ENCODE results near the gene PARP12. TPM values are rescaled to one million over a fixed set of nuclear protein-coding genes. Genes with fewer than 3 reads are reported as not detected.
A peak's percentile ranks its signal among the peaks of the same experiment; 100 is the strongest.

PARP12 gene
- total and polyA plus RNA-seq, 10 donors, result 26.9 to 101 (median 67.2) TPM

GRCh38 chr7:140014123-140014522 is 48.6 kb downstream of the PARP12 start:
- no peak overlapping the region for H3K4me3 ChIP-seq
- no peak for DNase-seq
- 89 to 97% (median 93%) methylated on average over 10 of the region's 10 CpGs for WGBS, 5 donors
- no peaks in the 10 kb centered on the region for H3K27me3 ChIP-seq (replicated peaks in 1 of 7)
- H3K9me3 ChIP-seq, result no peaks in the 10 kb centered on the region
- no peaks in the 10 kb centered on the region for H3K4me1 ChIP-seq
- intact Hi-C loops (cut with DNase I; ENCODE audit: low total_unique reads), result no loop called here
- peaks cover 0 to 85% (median 4%) of the 10 kb centered on the region in 6 donors for H3K36me3 ChIP-seq
- no peak overlapping the region for H3K27ac ChIP-seq
- no peak for TF ChIP-seq POLR2A (IDR thresholded peaks at IDR 0.05)
- no peak for TF ChIP-seq CTCF (IDR thresholded peaks at IDR 0.05 in 8 of 11, conservative IDR thresholded peaks at IDR 0.05 in 3 of 11)
- TF ChIP-seq POLR2AphosphoS5 (IDR thresholded peaks at IDR 0.05), result no peak

- Histone ChIP-seq H3K4me3 (no peak overlapping the region), H3K9me3 (no peaks in the 10 kb centered on the region), H3K36me3 (peaks cover 0 to 85% (median 4%) of the 10 kb centered on the region in 6 donors), H3K27ac (no peak overlapping the region), H3K4me1 (no peaks in the 10 kb centered on the region), H3K27me3 (replicated peaks in 1 of 7) (no peaks in the 10 kb centered on the region)
- DNase-seq, result peak; percentile 45
- TF ChIP-seq CTCF (IDR thresholded peaks at IDR 0.05 in 8 of 11, conservative IDR thresholded peaks at IDR 0.05 in 3 of 11) (no peak), POLR2AphosphoS5 (IDR thresholded peaks at IDR 0.05) (no peak), POLR2A (IDR thresholded peaks at IDR 0.05) (no peak)
- WGBS, 5 donors, result 90 to 100% (median 94%) methylated on average over 4 of the region's 4 CpGs
- intact Hi-C loops (cut with DNase I; ENCODE audit: low total_unique reads), result no loop called here
Measured at GRCh38 chr7:140013676-140014075, 49.1 kb downstream of the PARP12 start.

GRCh38 chr7:140010194-140010895 is 52.4 kb downstream of the PARP12 start:
- H3K4me3 ChIP-seq, result no peak overlapping the region
- no peaks in the 10 kb centered on the region for H3K27me3 ChIP-seq (replicated peaks in 1 of 7)
- intact Hi-C loops (cut with DNase I; ENCODE audit: low total_unique reads), result no loop called here
- no peaks in the 10 kb centered on the region for H3K4me1 ChIP-seq
- DNase-seq, result peak; percentile 21
- H3K9me3 ChIP-seq, result no peaks in the 10 kb centered on the region
- whole genome bisulfite sequencing, 5 donors, result 88 to 91% (median 90%) methylated on average over 9 of the region's 9 CpGs
- peaks cover 0 to 87% (median 4%) of the 10 kb centered on the region in 6 donors for H3K36me3 ChIP-seq
- H3K27ac ChIP-seq, result no peak overlapping the region
- TF ChIP-seq POLR2AphosphoS5 (IDR thresholded peaks at IDR 0.05) (no peak), CTCF (IDR thresholded peaks at IDR 0.05 in 8 of 11, conservative IDR thresholded peaks at IDR 0.05 in 3 of 11) (no peak), POLR2A (IDR thresholded peaks at IDR 0.05) (no peak)

- Histone ChIP-seq H3K27me3 (replicated peaks in 1 of 7) (no peaks in the 10 kb centered on the region), H3K4me1 (no peaks in the 10 kb centered on the region), H3K36me3 (peaks cover 0 to 84% (median 4%) of the 10 kb centered on the region in 6 donors), H3K9me3 (no peaks in the 10 kb centered on the region), H3K4me3 (no peak overlapping the region), H3K27ac (no peak overlapping the region)
- WGBS, 5 donors, result 82 to 97% (median 94%) methylated on average over 8 to 11 of the region's 11 CpGs
- intact Hi-C loops (cut with DNase I; ENCODE audit: low total_unique reads), result loop anchor here (10.0 kb wide), 1 partner anchor 395 kb away; no protein-coding TSS in a partner anchor
- peak; percentile 41 for DNase-seq
- TF ChIP-seq POLR2AphosphoS5 (IDR thresholded peaks at IDR 0.05) (no peak), CTCF (IDR thresholded peaks at IDR 0.05 in 8 of 11, conservative IDR thresholded peaks at IDR 0.05 in 3 of 11) (no peak), POLR2A (IDR thresholded peaks at IDR 0.05) (no peak)
Measured at GRCh38 chr7:140009735-140010134, 53.0 kb downstream of the PARP12 start.
